ENCODE results near the gene LMBRD1. TPM values are rescaled to one million over a fixed set of nuclear protein-coding genes. Genes with fewer than 3 reads are reported as not detected.

Gene LMBRD1
- total and polyA plus RNA-seq, 2 of the 8 experiments (the other 6 are each of a cell fraction or from before 2014, with no cell fraction given), result 9.1 to 16.8 TPM

DNA sequence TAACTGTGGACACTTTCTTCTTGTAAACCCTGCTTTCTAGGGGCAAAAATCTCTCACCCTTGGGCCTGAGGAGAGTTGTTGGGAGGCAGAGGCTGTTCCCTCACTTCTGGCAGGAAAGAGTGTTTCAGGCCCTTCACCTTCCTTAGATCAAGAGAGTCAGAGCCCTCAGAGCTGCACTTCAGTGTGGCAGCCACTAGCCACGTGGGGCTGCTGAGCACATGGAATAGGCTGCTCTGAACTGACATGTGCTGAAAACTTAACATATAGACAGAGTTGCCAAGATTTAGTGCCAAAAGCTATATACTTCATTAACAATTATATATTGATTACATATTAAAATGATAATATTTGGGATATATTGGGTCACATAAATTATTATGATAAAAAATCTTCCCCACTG, 4.4 kb upstream of the LMBRD1 start:
- ChIA-PET CTCF (ENCODE audit: partially characterized antibody) (interaction anchor here (0.8 to 1.1 kb wide), 2 partner anchors 10 to 23 kb away, joined by 3 to 4 read pairs; no protein-coding TSS in a partner anchor), POLR2A (ENCODE audit: partially characterized antibody) (no interaction called here)
- H2AFZ ChIP-seq (ENCODE audit: low read length), result peak overlapping the region; percentile 99

More for the DNA sequence above, 4.4 kb upstream of the LMBRD1 start:
- H3K18ac ChIP-seq (ENCODE audit: extremely low read depth, low read length), result peak overlapping the region; percentile 21; the same call in 1 of the 2 replicates
- no peak overlapping the region for H3K23ac ChIP-seq (ENCODE audit: insufficient read length)
- H3K56ac ChIP-seq (replicated peaks; ENCODE audit: insufficient read length, low read depth, low read length), result no peak overlapping the region
- H4K5ac ChIP-seq (ENCODE audit: insufficient read length, low read depth, low read length), result no peak overlapping the region
- no peak overlapping the region for H3K9ac ChIP-seq (replicated peaks in 1 of 4; ENCODE audit: extremely low read depth in 1 of 4, low read depth in 3 of 4, low read length in 3 of 4)
- TF ChIP-seq CTCF (IDR thresholded peaks at IDR 0.05; ENCODE audit: control extremely low read depth in 1 of 3, insufficient read depth in 1 of 3, low read depth in 1 of 3, low read length in 3 of 3), result peak in 2 of 3 experiments; percentile 30 to 32; a peak in 2 of 4 replicates
- TF ChIP-seq MAX (IDR thresholded peaks at IDR 0.05), result peak; percentile 92
- peak in 1 of 2 experiments; percentile 11; a peak in 1 of 4 replicates for TF ChIP-seq RAD21 (IDR thresholded peaks at IDR 0.05 in 1 of 2, conservative IDR thresholded peaks at IDR 0.05 in 1 of 2; ENCODE audit: low read depth in 2 of 2, low read length in 2 of 2)
- TF ChIP-seq, protein P1, sequence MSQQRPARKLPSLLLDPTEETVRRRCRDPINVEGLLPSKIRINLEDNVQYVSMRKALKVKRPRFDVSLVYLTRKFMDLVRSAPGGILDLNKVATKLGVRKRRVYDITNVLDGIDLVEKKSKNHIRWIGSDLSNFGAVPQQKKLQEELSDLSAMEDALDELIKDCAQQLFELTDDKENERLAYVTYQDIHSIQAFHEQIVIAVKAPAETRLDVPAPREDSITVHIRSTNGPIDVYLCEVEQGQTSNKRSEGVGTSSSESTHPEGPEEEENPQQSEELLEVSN (IDR thresholded peaks at IDR 0.05), result peak; percentile 41; the same call in 1 of the 2 replicates
- no peak for TF ChIP-seq GTF2F1 (IDR thresholded peaks at IDR 0.05; ENCODE audit: borderline replicate concordance, low read depth, low read length)
- no peak for TF ChIP-seq JUN (IDR thresholded peaks at IDR 0.05; ENCODE audit: low read depth, low read length)
- H2AK5ac ChIP-seq (ENCODE audit: low read depth, low read length), result no peak overlapping the region
- H2BK120ac ChIP-seq (replicated peaks; ENCODE audit: low read depth, low read length), result no peak overlapping the region
- no peak overlapping the region for H2BK15ac ChIP-seq (ENCODE audit: low read length)
- H2BK12ac ChIP-seq (ENCODE audit: low read depth, low read length), result no peak overlapping the region; the same call in 1 of the 2 replicates
- WGBS, 2 experiments (ENCODE audit: extremely low coverage in 1 of 2, insufficient coverage in 1 of 2, insufficient read length in 1 of 2, insufficient replicate concordance in 2 of 2, low coverage in 1 of 2, low lambda C conversion rate in 2 of 2, missing lambda C conversion rate in 1 of 2), result 27% methylated on average over 1 of the region's 1 CpG; no CpG with 5 or more reads in 1 of the 2 experiments
- no peak overlapping the region for H4K91ac ChIP-seq (replicated peaks; ENCODE audit: insufficient read length, low read length)
- no peak overlapping the region for H3K14ac ChIP-seq (ENCODE audit: insufficient read length)
- H3K23me2 ChIP-seq (ENCODE audit: low read depth, low read length), result 0 out of 2 replicates have a peak, but pooled peaks cover 1% of the 10 kb centered on the region
- H3K27ac ChIP-seq (ENCODE audit: low read depth, low read length), result no peak overlapping the region
- H3K4ac ChIP-seq (replicated peaks; ENCODE audit: insufficient read length, low read depth, low read length), result no peak overlapping the region
- H2BK5ac ChIP-seq (ENCODE audit: low read depth, low read length), result no peak overlapping the region
- H4K8ac ChIP-seq (ENCODE audit: extremely low read depth, insufficient read depth, low read length), result no peak overlapping the region; the same call in 1 of the 2 replicates
- H3K79me2 ChIP-seq (ENCODE audit: control insufficient read depth in 1 of 2, insufficient read depth in 2 of 2, low read length in 2 of 2), result no peaks in the 10 kb centered on the region
- H3K4me1 ChIP-seq (replicated peaks in 1 of 4; ENCODE audit: control insufficient read depth in 3 of 4, insufficient read depth in 4 of 4, low read length in 3 of 4), result peaks cover 0 to 9% (median 3%) of the 10 kb centered on the region in 4 experiments; a peak in 4 of 7 replicates
- no peak for FAIRE-seq
- no peaks in the 10 kb centered on the region for H3K79me1 ChIP-seq (ENCODE audit: low read depth, low read length)
- peak overlapping the region in 1 of 4 experiments; percentile 26; a peak in 1 of 8 replicates for H3K4me3 ChIP-seq (ENCODE audit: extremely low read depth in 1 of 4, insufficient read depth in 2 of 4, low read depth in 3 of 4, low read length in 4 of 4)
- H3K27me3 ChIP-seq (replicated peaks in 1 of 4; ENCODE audit: control insufficient read depth in 3 of 4, extremely low read depth in 1 of 4, insufficient read depth in 3 of 4, low read length in 3 of 4), result no peaks in the 10 kb centered on the region
- DNase-seq (ENCODE audit: low read depth in 1 of 2, low spot score in 2 of 2), result no peak
- peak overlapping the region; percentile 57 for H2BK20ac ChIP-seq (ENCODE audit: low read length)
- H3K4me2 ChIP-seq (ENCODE audit: insufficient read depth in 1 of 2, low read depth in 2 of 2, low read length in 2 of 2), result peak overlapping the region in 1 of 2 experiments; percentile 7; a peak in 1 of 4 replicates
- H4K20me1 ChIP-seq (replicated peaks in 1 of 2; ENCODE audit: control insufficient read depth in 1 of 2, insufficient read depth in 2 of 2, low read length in 2 of 2), result no peaks in the 10 kb centered on the region
- H3K36me3 ChIP-seq (ENCODE audit: control insufficient read depth in 2 of 4, insufficient read depth in 4 of 4, low read length in 3 of 4), result no peaks in the 10 kb centered on the region
- H3K9me3 ChIP-seq (ENCODE audit: insufficient read depth in 2 of 2, low read depth in 1 of 2, low read length in 1 of 2), result no peaks in the 10 kb centered on the region
